Inferior parietal cortex (tissue), 1 donor: ENCODE measurements around the gene CNTN5.

Source experiments
- DNase-seq: peaks from one replicate; pipeline ENCODE4 v3.0.0-alpha.2; 2016; ENCODE audit errors: extremely low spot score

CNTN5 gene

GRCh38 chr11:100080381-100080780 lies 1059.6 kb downstream of the CNTN5 start:
- no peak for DNase-seq

DNA sequence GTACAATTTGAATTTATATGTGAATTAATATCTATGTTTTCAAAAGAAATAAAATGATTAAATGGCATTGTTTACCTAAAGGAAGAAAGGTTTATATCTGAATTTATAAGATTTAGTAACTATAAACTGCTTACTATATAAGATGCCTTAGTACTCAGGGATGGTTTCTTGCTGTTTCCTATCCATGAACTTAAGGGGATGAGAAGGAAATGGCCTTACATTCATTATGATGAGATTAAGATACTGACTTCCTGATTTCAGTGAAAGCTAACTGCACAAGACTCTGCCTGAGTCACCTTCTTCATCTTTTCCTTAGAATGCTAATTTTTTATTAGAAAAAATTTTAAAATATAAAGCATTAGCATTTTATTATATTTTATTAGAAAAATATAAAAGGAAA lies 1060.1 kb downstream of the CNTN5 start:
- DNase-seq = no peak

DNA sequence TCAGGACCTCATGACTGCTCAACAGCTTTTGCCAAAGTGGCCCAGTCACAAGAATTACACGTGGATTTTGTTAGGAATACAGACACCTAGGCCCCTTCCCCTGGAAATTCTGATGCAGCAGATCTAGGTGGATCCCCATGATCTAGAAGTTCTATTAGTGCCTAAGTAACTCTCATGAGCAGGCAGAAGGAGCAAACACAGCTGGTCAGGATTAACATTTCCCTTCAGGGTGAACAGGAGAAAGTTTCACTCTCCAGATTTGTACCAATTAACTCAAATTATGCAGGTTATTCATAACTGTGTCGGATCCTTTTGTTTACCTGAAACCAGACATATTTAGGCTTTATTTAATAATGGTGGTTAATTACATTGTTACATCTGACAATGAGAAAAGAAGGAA lies 1072.9 kb downstream of the CNTN5 start:
- no peak for DNase-seq

GRCh38 chr11:100094121-100094865 lies 1073.5 kb downstream of the CNTN5 start:
- no peak for DNase-seq

GRCh38 chr11:100095809-100096208 lies 1075.1 kb downstream of the CNTN5 start:
- DNase-seq = no peak

- no peak for DNase-seq
Measured at GRCh38 chr11:100098560-100098959, 1077.8 kb downstream of the CNTN5 start.

DNA sequence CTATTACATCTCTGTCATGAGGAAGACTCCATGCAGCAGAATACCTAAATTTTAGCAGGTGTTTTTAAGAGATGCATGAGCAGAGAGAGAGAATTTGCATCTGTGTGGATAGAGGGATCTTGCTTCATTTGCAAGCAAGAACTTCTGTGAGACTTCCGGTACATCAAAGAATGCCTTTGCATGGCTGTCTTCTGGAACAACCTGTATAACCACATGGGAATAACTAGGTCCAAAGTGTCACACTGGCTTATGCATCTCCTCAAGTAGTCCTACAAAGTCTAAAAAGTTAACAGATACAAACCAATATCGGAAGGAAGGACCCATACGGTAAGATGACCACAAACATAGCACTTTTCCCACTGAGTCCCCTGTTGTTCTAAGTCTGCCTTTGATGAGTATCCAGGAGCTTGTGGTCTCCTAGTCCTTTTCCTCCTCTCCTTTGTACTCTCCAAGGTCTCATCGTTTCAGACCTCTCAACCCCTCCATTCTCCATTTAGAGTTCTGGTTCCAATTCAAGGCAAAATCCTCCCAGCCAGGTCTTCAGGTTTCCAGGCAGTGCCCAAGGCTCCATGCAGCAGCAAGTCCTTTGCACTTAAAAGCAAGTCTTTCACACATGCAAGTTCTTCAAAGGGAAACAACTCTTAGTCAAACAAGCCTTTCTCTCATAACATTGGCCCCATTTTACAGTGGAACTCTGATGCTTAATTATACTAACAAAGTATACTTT lies 1084.7 kb downstream of the CNTN5 start:
- no peak for DNase-seq

DNA sequence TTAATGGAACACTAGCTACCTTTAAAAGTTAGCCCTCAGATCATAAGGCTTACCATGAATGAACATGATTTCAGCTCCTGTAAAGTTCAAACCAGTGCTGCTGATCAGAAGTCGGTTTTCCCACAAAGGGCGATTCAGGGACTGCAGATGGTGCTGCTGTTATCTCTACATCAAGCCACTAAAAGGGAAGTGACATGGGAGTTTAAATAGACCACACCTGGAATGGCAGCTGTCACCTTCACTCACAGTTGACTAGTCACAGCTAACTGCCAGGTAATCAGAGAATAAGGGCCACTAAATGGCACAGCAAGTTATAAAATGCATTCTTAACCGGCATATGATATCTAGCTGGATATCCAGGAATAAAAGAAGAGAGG lies 1085.2 kb downstream of the CNTN5 start:
- DNase-seq = no peak

DNA sequence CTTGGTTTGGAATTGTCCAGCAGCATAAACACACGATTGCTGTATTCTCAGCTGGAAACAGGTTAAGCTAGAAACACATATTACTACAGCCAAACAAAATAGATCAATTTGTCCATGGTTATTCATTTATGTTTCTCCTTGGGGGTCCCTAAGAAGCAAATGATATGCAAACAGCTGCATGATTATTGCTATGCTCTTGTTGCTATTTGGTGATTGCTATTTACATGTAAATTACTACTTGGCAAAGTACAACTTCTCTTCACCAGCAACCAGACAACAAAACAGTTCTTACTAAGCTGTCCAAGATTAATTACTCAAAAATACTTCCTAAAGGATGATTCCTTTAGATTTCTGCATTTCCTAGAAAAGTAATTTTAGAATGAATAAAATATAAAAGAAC lies 1098.4 kb downstream of the CNTN5 start:
- no peak for DNase-seq

DNA sequence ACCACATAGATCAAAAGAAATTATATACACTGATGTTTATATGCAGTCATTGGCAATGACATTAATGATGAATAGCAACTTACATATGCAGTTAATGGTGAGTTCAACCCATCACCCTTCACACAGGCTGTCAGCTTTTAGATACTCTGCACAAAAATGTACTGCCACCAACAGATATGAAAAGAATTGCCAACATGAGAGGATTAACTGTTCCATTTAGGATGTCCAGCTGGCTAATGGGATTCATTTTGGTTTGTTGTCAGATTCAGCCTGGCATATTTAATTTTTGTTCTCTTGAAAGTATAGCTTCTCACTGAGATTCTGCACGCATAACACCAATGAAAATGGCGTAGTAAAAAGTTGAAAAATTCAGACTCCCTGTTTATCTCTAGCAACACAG lies 1112.4 kb downstream of the CNTN5 start:
- DNase-seq = no peak

- DNase-seq = no peak
Measured at GRCh38 chr11:100141201-100141600, 1120.5 kb downstream of the CNTN5 start.

DNA sequence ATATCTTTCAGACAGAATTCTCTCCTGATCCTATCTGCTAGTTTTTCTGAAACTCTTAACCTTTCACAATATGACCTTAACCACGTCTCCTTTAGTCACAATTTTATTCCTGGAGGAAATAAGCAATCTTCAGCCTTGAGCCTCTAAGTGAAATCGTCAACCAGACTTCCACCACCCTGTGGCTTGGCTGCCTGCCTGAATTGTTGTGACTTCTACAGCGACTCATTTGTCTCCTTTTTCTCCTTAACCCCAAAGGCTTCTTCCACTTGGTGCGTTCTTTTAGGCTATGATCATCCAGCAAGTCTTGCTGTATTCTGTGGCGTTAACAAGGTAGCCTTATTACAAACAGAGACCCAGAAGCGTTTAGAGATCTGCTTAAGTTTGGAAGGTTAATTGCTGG lies 1131.2 kb downstream of the CNTN5 start:
- no peak for DNase-seq

DNA sequence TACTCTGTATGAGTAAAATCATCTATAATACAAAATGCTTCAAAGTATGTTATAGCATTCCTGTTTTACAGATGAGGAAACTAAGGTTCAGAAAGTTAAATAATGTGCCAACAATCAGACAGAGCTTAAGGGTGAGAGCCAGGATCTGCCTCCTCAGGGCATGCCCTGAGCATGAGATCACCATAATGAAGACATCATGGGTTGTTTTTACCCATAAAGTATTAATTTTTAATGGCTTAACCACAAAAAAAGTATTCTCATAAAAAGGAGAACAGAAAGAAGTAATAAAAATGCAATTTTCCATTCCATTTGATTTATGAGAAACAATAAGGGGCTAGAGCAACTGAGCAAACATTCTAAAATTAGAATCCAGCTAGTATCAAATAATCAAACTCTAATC lies 1132.0 kb downstream of the CNTN5 start:
- DNase-seq = no peak

DNA sequence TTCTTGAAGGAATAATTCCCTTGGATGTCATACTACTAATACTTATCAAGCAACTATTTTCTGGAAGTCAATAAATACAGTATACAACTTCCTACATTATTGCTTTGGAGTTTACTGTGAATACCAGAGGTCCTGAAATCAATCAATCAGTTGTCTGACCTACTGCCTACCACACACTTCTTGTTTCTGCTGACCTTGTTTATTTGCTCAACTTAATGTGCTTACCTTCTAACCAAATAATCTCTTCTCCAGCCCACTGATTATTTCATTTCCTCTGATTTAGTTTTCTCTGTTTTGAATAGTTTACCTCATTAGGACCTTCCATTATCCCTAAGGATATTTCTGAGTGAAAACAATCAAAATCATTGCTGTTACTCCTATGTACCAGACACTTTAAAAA lies 1142.7 kb downstream of the CNTN5 start:
- no peak for DNase-seq

DNA sequence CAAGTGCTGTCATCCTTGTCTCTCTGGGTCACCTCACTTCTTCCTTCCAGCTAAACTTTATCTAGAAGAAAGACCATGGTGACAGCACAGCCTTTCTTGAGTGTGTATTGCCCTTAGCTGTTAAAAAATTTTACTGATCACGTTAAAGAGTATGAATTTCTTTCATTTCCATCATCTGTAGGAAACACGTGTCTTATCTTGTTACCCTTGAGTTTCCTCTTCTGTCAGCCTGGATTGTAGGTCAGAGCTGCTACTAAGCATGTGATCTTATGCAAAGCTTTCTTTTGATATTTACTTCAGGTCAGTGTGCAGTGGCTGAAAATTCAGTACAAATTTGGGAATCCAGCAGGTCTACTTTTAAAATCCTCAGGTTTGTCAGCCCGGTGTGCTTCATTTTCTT lies 1154.1 kb downstream of the CNTN5 start:
- DNase-seq = no peak

DNA sequence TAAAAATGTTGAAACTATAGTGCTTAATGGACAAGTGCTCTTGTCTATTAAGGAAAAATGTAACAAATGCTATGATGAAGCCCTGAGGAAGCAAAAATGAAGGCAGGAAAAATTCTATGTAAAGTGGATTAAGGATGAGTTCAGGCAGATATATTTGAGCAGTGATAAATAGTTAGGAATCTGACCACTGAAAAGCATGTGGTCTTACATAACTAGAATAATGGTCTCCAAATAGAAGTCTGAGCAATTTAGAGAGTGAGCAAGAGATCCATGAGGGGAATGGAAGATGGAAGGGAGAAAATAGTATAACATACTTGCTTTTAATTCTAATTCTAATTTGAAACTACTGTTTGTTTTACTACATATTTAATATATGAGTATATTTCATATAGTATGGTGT lies 1155.7 kb downstream of the CNTN5 start:
- no peak for DNase-seq

DNA sequence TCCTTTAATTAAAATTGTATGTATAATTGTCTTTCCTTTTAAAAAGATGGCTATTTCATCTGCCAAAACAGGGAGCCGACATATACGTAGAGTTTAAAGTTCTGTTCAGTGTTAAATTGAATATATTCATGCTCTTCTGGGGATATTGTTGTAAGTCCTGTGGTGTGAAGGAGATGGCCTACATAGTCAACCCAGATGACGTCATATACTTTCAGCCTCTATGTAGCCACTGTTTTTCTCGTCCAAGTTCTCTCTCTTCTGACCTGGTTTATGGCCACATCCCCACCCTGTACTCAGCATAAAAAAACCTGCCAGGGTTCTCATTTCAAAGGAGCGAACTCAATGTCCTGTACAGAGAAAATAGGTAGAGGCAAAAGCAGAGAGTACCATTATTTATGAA lies 1156.9 kb downstream of the CNTN5 start:
- no peak for DNase-seq

DNA sequence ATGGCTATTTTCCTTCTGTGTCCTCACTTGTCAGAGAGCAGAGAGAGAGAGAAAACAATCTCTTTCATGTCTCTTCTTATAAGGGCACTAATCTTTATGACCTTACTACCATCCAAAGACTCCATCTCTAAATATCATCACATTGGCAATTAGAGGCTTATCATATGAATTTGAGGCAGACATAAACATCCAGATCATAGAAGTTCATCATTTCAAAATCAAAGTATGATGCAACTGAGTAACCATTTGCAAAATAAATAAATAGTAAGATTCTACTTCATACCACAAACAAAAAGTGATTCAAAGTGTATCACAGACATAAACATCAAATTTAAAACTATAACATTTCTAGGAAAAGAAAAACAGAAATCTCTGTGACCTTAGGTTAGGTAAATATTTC lies 1161.6 kb downstream of the CNTN5 start:
- DNase-seq = no peak

DNA sequence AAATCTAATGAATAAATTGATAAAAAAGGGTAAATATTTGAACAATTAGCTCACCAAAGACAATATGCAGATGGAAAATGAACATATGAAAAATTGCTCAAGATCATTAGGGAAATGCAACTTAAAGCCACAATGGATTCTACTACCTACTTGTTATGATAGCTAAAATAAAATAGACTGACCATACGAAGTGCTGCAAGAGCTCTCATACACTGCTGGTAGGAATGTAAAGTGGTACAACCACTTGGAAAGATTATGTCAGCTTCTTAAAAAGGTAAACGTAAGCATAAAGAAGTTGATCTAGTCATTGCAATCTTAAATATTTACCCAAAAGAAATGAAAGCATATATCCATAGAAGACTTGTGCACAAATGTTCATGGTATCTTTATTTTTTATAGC lies 1162.2 kb downstream of the CNTN5 start:
- no peak for DNase-seq

GRCh38 chr11:100185588-100185987 lies 1164.8 kb downstream of the CNTN5 start:
- DNase-seq = no peak

DNA sequence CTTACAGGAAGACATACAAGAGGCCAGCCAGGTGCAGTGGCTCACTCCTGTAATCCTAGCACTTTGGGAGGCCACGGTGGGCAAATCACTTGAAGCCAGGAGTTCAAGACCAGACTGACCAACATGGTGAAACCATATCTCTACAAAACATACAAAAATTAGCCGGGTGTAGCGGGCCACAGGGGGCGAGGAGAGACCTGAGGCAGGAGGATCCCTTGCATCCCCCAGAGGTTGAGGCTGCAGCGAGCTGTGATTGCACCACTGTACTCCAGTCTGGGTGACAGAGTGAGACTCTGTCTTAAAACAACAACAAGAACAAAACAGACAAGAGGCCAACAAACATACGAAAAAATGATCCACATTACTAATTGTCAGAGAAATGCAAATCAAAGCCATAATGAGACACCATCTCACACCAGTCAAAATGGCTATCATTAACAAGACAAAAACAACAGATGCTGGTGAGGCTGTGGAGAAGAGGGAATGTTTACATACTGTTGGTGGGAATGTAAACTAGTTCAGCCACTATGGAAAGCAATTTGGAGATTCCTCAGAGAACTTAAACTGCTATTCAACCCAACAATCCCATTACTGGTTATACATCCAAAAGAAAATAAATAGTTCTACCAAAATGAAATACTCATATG lies 1167.5 kb downstream of the CNTN5 start:
- no peak for DNase-seq

GRCh38 chr11:100190395-100190794 lies 1169.6 kb downstream of the CNTN5 start:
- DNase-seq = no peak

DNA sequence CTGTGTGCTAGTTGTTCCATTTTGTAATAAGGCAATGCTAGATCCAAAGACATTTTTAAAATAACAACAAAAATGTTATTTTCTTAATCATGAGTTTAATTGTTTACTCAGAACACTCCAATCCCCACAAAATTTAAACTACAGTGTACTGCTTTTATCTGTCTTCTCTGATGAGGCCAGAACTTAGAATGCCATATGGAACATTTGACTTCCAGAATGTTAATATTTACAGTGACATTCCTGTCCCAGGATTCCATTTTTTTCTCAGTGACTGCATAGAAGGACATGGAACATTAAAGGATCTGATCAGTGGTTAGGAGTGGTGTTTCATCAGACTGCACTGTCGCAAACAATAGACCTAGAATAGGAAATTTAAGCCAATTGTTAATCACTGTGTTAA lies 1171.4 kb downstream of the CNTN5 start:
- DNase-seq = no peak
